ENCODE results near the gene NLGN4Y.
"Not testable (repeated sequence)": the region's sequence is repeated elsewhere in the genome, so short reads cannot be mapped to it uniquely, and the experiment has no call there.

The NLGN4Y gene

GRCh38 chrY:14834103-14835060 lies 310.1 kb downstream of the NLGN4Y start:
- no peak for DNase-seq (ENCODE audit: low read depth in 2 of 2)

GRCh38 chrY:14837466-14837865 lies 313.1 kb downstream of the NLGN4Y start:
- no peak for DNase-seq (ENCODE audit: low read depth in 2 of 2)

- no peak for DNase-seq (ENCODE audit: low read depth in 2 of 2)
Observed at GRCh38 chrY:14850734-14851133, 326.4 kb downstream of the NLGN4Y start.

- no peak for DNase-seq (ENCODE audit: low read depth in 2 of 2)
Observed at GRCh38 chrY:14860448-14860847, 336.1 kb downstream of the NLGN4Y start.

GRCh38 chrY:14861033-14861432 lies 336.7 kb downstream of the NLGN4Y start:
- DNase-seq (ENCODE audit: low read depth in 2 of 2) = not testable (repeated sequence)

DNA sequence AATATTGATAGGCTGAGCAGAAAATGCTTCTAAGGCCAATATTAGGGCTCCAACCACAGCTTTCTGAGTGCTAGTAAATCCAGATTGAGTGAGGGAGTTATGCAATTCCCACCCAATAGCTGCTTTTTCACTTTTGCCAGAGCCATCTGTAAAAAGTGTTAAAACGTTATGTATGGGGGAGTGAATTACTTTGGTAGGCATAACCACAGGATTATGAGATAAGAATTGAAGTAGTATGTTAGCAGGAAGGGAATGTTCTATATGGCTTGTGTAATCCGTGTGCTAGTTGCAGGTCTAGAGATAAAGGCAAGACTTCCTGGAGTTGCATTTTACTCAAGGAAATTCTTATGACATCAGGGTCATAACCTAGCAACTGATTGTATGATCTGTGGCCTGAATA lies 347.6 kb downstream of the NLGN4Y start:
- DNase-seq (ENCODE audit: low read depth in 2 of 2) = no peak

Data from stimulated activated CD4-positive, alpha-beta T cell treated with anti-CD3 and anti-CD28 coated beads, Interleukin-1b, Interleukin-23, amount 100 ng/mL, for 1 hour (primary cell).